Activated CD8-positive, alpha-beta memory T cell treated with anti-CD3 and anti-CD28 coated beads for 1 hour (primary cell): Measurements from ENCODE around the gene ACY1.

Source experiments
- DNase-seq, 2 donors: peaks; one replicate each; pipeline ENCODE4 v3.0.0-alpha.2; 2020; ENCODE audit warnings: low read depth in 1 of 2; ENCODE audit errors: extremely low read depth in 1 of 2

The ACY1 gene

GRCh38 chr3:51982838-51983577 lies at the start of gene ACY1:
Gene ACY1, plus strand, starts transcription at chr3:51983535. Its CDS starts 530 bp downstream, at chr3:51984065.
- DNase-seq, result peak; percentile 30 to 43

GRCh38 chr3:51934139-51934850 lies 49.0 kb upstream of the ACY1 start:
- DNase-seq, result no peak

- DNase-seq, result no peak
These were observed 48.1 kb upstream of the ACY1 start for GRCh38 chr3:51934991-51935885.

- DNase-seq, result no peak
These were observed 47.2 kb upstream of the ACY1 start for GRCh38 chr3:51935886-51936755.

- no peak for DNase-seq
These were observed 46.3 kb upstream of the ACY1 start for GRCh38 chr3:51937014-51937413.

GRCh38 chr3:51937611-51938450 lies 45.5 kb upstream of the ACY1 start:
- no peak for DNase-seq

GRCh38 chr3:51938780-51939425 lies 44.4 kb upstream of the ACY1 start:
- no peak for DNase-seq

- no peak for DNase-seq
These were observed 42.5 kb upstream of the ACY1 start for GRCh38 chr3:51940648-51941462.

- no peak for DNase-seq
These were observed 41.9 kb upstream of the ACY1 start for GRCh38 chr3:51941463-51941797.

GRCh38 chr3:51941798-51942602 lies 41.3 kb upstream of the ACY1 start, which contains the start of the genes PARP3 and RRP9:
Gene PARP3, plus strand, starts transcription at chr3:51942363. Its CDS starts 993 bp downstream, at chr3:51943356.
Gene RRP9, minus strand, starts transcription at chr3:51941904. Its CDS starts 37 bp downstream, at chr3:51941867.
- DNase-seq, result peak; percentile 99

GRCh38 chr3:51942603-51943450 lies 40.5 kb upstream of the ACY1 start:
- DNase-seq, result peak in 1 of 2 donors; percentile 14

- no peak for DNase-seq
These were observed 39.6 kb upstream of the ACY1 start for GRCh38 chr3:51943451-51944391.

- no peak for DNase-seq
These were observed 38.8 kb upstream of the ACY1 start for GRCh38 chr3:51944451-51945021.

- DNase-seq, result no peak
These were observed 38.1 kb upstream of the ACY1 start for GRCh38 chr3:51945031-51945840.
